Right hindlimb (tissue), 1 donor: Measurements from ENCODE around the gene DNAJB1.
"Not testable (repeated sequence)": the region's sequence is repeated elsewhere in the genome, so short reads cannot be mapped to it uniquely, and the experiment has no call there.

Experiments used
- DNase-seq: peaks from one replicate; pipeline ENCODE4 v3.0.0-alpha.2; 2018

The DNAJB1 gene

GRCh38 chr19:14517840-14518505 lies at the start of gene DNAJB1:
TSS of gene DNAJB1 (minus strand) at chr19:14518397. CDS start at chr19:14518349, 48 bp downstream.
- peak; percentile 90 for DNase-seq

- no peak for DNase-seq
Observed at GRCh38 chr19:14567079-14567478, 48.9 kb upstream of the DNAJB1 start.

GRCh38 chr19:14566712-14567077 lies 48.5 kb upstream of the DNAJB1 start:
- peak; percentile 22 for DNase-seq

- no peak for DNase-seq
Observed at GRCh38 chr19:14565765-14566711, 47.8 kb upstream of the DNAJB1 start.

GRCh38 chr19:14565298-14565679 lies 47.1 kb upstream of the DNAJB1 start:
- no peak for DNase-seq

- not testable (repeated sequence) for DNase-seq
Observed at GRCh38 chr19:14564652-14565297, 46.6 kb upstream of the DNAJB1 start.

GRCh38 chr19:14563989-14564651 lies 45.9 kb upstream of the DNAJB1 start:
- no peak for DNase-seq

GRCh38 chr19:14563590-14563926 lies 45.4 kb upstream of the DNAJB1 start:
- DNase-seq, result no peak

GRCh38 chr19:14562660-14563589 lies 44.7 kb upstream of the DNAJB1 start:
- no peak for DNase-seq

GRCh38 chr19:14561847-14562351 lies 43.7 kb upstream of the DNAJB1 start:
- peak; percentile 72 for DNase-seq

GRCh38 chr19:14561249-14561648 lies 43.1 kb upstream of the DNAJB1 start:
- no peak for DNase-seq

GRCh38 chr19:14560776-14561108 lies 42.5 kb upstream of the DNAJB1 start:
- DNase-seq, result no peak

- peak; percentile 48 for DNase-seq
Observed at GRCh38 chr19:14559916-14560775, 41.9 kb upstream of the DNAJB1 start.

GRCh38 chr19:14558370-14559066 lies 40.3 kb upstream of the DNAJB1 start:
- no peak for DNase-seq

- peak; percentile 77 for DNase-seq
Observed at GRCh38 chr19:14556662-14557188, 38.5 kb upstream of the DNAJB1 start.

- DNase-seq, result no peak
Observed at GRCh38 chr19:14555918-14556661, 37.9 kb upstream of the DNAJB1 start.

GRCh38 chr19:14554382-14554812 lies 36.2 kb upstream of the DNAJB1 start:
- DNase-seq, result no peak

GRCh38 chr19:14553939-14554243 lies 35.7 kb upstream of the DNAJB1 start:
- DNase-seq, result no peak
